GM12878 (cell line): ENCODE results near the gene MYO1C.

Source experiments
- CTCF ChIP-seq, 3 experiments: IDR thresholded peaks in 2 of 3; conservative IDR thresholded peaks in 1 of 3; 2 replicates each; pipeline ENCODE4 v1.5.1; 2011; ENCODE audit warnings: low read depth in 3 of 3, low read length in 3 of 3, mild to moderate bottlenecking in 3 of 3, control low read depth in 2 of 3, moderate library complexity in 2 of 3, inconsistent platforms in 1 of 3, mixed read lengths in 1 of 3; ENCODE audit not compliant: control insufficient read depth in 2 of 3, insufficient read depth in 1 of 3; ENCODE audit errors: extremely low read depth in 1 of 3
- EZH2 ChIP-seq: IDR thresholded peaks from 2 replicates; pipeline ENCODE4 v1.6.1; 2012; ENCODE audit warnings: low read depth, mild to moderate bottlenecking, control low read depth, inconsistent platforms, low read length, borderline replicate concordance; ENCODE audit not compliant: control insufficient read depth
- POLR2AphosphoS2 ChIP-seq: IDR thresholded peaks from 2 replicates; pipeline ENCODE4 v1.6.1; 2011; ENCODE audit warnings: low read depth, mild to moderate bottlenecking, low read length, improper control_type of control experiment, moderate library complexity
- TBL1XR1 ChIP-seq: IDR thresholded peaks from 2 replicates; pipeline ENCODE4 v1.6.1; 2012; ENCODE audit warnings: low read depth, low read length, improper control_type of control experiment
- ZZZ3 ChIP-seq: IDR thresholded peaks from 2 replicates; pipeline ENCODE4 v1.6.1; 2011; ENCODE audit warnings: low read depth; ENCODE audit not compliant: control insufficient read depth, insufficient read length

GRCh38 chr17:1535737-1536136 is 43.3 kb upstream of the MYO1C start:
- TF ChIP-seq TBL1XR1 = no peak
- TF ChIP-seq CTCF (IDR thresholded peaks at IDR 0.05 in 2 of 3, conservative IDR thresholded peaks at IDR 0.05 in 1 of 3; ENCODE audit: control insufficient read depth in 2 of 3, extremely low read depth in 1 of 3, insufficient read depth in 1 of 3, low read depth in 3 of 3, low read length in 3 of 3) = no peak
- no peak for TF ChIP-seq ZZZ3
- TF ChIP-seq POLR2AphosphoS2 = no peak
- TF ChIP-seq EZH2 = no peak
